ENCODE measurements around the gene SIGLEC11.
A peak's percentile ranks its signal among the peaks of the same experiment; 100 is the strongest.

The SIGLEC11 gene

GRCh38 chr19:49954092-49954829 lies 6.7 kb downstream of the SIGLEC11 start:
- H3K4me3 ChIP-seq (ENCODE audit: low read depth, low read length): peak overlapping the region; percentile 6; the same call in 1 of the 2 replicates
- DNase-seq (ENCODE audit: low read depth, low spot score): no peak
- no peak for TF ChIP-seq CTCF (IDR thresholded peaks at IDR 0.05; ENCODE audit: insufficient read depth, low read length, missing control alignments)
- ChIA-PET CTCF (interaction anchor here (0.6 to 4.2 kb wide), 8 partner anchors 11 to 182 kb away, joined by 3 to 22 read pairs (median 3); no protein-coding TSS in a partner anchor), POLR2A (interaction anchor here (0.7 kb wide), 1 partner anchor 24 kb away, joined by 3 read pairs; no protein-coding TSS in a partner anchor)

DNA sequence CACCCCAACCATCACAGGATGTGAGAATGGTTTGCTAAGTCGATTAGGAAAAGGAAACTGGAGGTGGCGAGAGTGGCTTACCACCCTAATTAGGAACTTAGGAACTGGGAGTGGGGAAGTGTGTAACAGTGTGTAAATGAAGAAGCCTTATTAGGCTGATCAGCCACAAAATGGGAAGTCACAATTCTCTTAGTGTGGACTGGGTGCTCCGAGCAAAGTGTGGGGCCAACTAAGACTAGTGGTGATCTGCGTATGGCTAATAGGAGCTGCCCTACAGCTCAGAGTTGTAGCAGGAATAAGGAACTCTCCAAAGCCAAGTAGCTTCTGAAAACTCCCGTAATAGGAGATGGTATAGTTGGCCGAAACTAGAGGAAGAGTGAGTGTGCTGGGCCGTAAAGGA lies 7.6 kb downstream of the SIGLEC11 start:
- no peak for TF ChIP-seq CTCF (IDR thresholded peaks at IDR 0.05; ENCODE audit: insufficient read depth, low read length, missing control alignments)
- no peak overlapping the region for H3K4me3 ChIP-seq (ENCODE audit: low read depth, low read length)
- POLR2A ChIA-PET: no interaction called here
- DNase-seq (ENCODE audit: low read depth, low spot score): no peak
- CTCF ChIA-PET: interaction anchor here (1.1 to 4.2 kb wide), 5 partner anchors 10 to 183 kb away, joined by 3 to 22 read pairs (median 3); no protein-coding TSS in a partner anchor

- no peak for TF ChIP-seq CTCF (IDR thresholded peaks at IDR 0.05; ENCODE audit: insufficient read depth, low read length, missing control alignments)
- ChIA-PET CTCF (interaction anchor here (1.2 to 4.2 kb wide), 3 partner anchors 15 to 33 kb away, joined by 3 to 22 read pairs (median 3); no protein-coding TSS in a partner anchor), POLR2A (no interaction called here)
- H3K4me3 ChIP-seq (ENCODE audit: low read depth, low read length): no peak overlapping the region
- no peak for DNase-seq (ENCODE audit: low read depth, low spot score)
Measured at GRCh38 chr19:49952906-49953305, 8.1 kb downstream of the SIGLEC11 start.

GRCh38 chr19:49952479-49952836 lies 8.5 kb downstream of the SIGLEC11 start:
- no peak overlapping the region for H3K4me3 ChIP-seq (ENCODE audit: low read depth, low read length)
- ChIA-PET POLR2A (no interaction called here), CTCF (interaction anchor here (4.2 kb wide), 1 partner anchor 14 kb away, joined by 22 read pairs; no protein-coding TSS in a partner anchor)
- DNase-seq (ENCODE audit: low read depth, low spot score): no peak
- no peak for TF ChIP-seq CTCF (IDR thresholded peaks at IDR 0.05; ENCODE audit: insufficient read depth, low read length, missing control alignments)

DNA sequence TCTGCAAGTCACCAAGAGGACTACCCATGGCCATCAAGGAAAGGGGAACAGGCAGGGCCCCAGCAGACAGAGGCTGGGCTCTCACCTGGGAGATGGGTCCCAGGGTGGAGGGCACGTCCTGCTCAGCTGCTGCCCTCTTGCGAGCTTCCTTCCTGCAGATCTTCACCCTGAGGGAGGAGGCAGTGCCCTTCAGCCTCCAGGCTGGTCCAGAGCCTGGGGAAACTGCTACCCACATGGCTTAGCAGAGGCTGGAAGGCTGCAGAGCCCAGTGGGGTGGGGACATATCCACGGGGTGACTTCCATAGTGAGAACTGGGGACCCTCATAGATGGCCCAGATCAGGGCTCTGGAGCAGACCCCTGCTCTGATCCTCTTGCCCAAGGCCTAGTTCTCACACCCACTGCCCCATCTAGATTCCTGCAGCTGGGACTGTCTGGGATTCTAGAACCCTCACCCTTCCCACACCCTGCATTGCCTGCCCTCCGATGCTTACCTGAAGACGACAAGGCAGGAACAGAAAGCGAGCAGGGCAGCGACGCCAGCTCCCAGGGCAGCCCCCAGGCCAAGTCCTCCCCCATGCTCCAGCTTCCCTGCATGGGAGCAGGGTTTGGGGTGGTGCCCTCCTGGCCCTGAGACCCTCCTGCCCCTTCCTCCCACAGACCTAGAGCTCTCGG lies 9.0 kb downstream of the SIGLEC11 start:
- CTCF ChIA-PET: interaction anchor here (4.2 kb wide), 1 partner anchor 14 kb away, joined by 22 read pairs; no protein-coding TSS in a partner anchor
- POLR2A ChIA-PET: no interaction called here
- H3K4me3 ChIP-seq (ENCODE audit: low read depth, low read length): no peak overlapping the region
- TF ChIP-seq CTCF (IDR thresholded peaks at IDR 0.05; ENCODE audit: insufficient read depth, low read length, missing control alignments): no peak
- DNase-seq (ENCODE audit: low read depth, low spot score): no peak

GRCh38 chr19:49950956-49951526 lies 9.9 kb downstream of the SIGLEC11 start:
- ChIA-PET POLR2A (no interaction called here), CTCF (interaction anchor here (3.5 to 4.2 kb wide), 2 partner anchors 13 kb away, joined by 22 to 32 read pairs; no protein-coding TSS in a partner anchor)
- TF ChIP-seq CTCF (IDR thresholded peaks at IDR 0.05; ENCODE audit: insufficient read depth, low read length, missing control alignments): no peak
- no peak for DNase-seq (ENCODE audit: low read depth, low spot score)
- H3K4me3 ChIP-seq (ENCODE audit: low read depth, low read length): no peak overlapping the region
